ENCODE measurements around the gene KIF6.

- TF ChIP-seq CTCF (IDR thresholded peaks at IDR 0.05): no peak
- TF ChIP-seq EP300 (IDR thresholded peaks at IDR 0.05): no peak
- TF ChIP-seq POLR2AphosphoS5 (IDR thresholded peaks at IDR 0.05): no peak
- no peak for TF ChIP-seq POLR2A (IDR thresholded peaks at IDR 0.05; ENCODE audit: low read depth)
Observed at GRCh38 chr6:39386487-39386886, 338.7 kb downstream of the KIF6 start.

Data from esophagus muscularis mucosa (tissue), 4 donors.